NCI-H1105 (cell line): Measurements from ENCODE around the gene PKHD1.
"Not testable (repeated sequence)": the region's sequence is repeated elsewhere in the genome, so short reads cannot be mapped to it uniquely, and the experiment has no call there.

Experiments used
- DNase-seq: peaks from one replicate; lab custom pipeline; 2025; lab: John Stamatoyannopoulos, UW

PKHD1 gene

DNA sequence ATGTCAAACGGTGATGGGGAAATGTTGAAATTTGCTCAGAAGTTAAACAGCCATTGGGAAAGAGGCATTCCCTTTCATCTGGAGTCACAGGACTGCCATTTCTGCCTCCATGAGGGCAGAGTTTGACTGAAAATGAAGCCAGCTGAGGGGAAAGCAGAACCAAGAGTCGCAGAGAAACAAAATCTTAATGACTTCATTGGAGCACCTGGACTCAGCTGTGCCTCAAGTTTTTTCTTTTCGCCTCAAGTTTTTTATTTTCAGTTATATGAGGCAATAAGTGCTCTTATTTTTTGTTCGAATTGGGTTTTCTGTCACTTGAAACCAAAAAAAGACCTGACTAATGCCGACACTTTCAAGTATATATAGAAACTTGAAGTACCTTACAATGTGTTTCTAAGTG, 161.3 kb downstream of the PKHD1 start:
- no peak for DNase-seq

- DNase-seq: not testable (repeated sequence)
These were observed 164.9 kb downstream of the PKHD1 start for GRCh38 chr6:51922479-51922878.

DNA sequence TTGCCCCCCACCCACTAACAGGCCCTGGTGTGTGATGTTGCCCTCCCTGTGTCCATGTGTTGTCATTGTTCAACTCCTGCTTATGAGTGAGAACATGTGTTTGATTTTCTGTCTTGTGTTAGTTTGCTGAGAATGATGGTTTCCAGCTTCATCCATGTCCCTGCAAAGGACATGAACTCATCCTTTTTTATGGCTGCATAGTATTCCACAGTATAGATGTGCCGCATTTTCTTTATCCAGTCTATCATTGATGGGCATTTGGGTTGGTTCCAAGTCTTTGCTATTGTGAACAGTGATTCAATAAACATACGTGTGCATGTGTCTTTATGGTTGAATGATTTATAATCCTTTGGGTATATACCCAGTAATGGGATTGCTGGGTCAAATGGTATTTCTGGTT, 169.1 kb downstream of the PKHD1 start:
- DNase-seq: not testable (repeated sequence)

DNA sequence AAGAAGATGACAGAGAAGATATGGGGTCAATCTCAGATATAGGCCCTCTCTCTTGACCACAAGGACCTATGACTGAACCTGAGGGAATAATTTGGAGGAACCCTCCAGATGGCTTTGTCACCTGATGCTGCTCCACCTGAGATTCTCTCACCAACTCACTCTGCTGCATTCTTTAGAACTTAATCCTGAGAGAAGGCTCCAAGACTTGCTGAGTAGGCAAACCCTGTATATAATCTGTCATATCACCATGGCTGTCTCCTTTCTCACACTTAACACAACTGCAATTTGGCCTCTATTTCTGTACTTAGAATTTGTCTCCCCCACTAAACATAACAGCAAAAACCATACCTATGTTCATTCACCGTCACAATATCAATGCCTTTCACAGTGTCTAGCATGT, 172.3 kb downstream of the PKHD1 start:
- no peak for DNase-seq

GRCh38 chr6:51913265-51913664, 174.1 kb downstream of the PKHD1 start:
- DNase-seq: no peak

DNA sequence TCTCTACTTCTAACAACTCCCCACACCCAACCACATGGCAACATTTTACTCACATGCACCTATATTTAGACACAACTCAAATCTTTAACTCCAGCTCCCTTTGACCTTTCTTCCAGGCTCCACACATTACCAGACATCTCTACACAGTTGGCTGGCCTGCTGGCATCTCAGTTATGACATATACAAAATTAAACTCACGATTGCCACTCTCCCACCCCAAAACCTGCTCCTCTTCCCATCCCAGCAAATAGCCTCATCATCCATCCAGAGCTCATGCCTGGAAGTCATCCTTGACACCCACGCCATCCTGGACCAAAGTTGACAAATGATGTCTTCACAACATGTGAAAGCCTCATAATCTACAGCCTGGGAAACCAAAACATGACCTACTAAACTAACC, 176.6 kb downstream of the PKHD1 start:
- no peak for DNase-seq

GRCh38 chr6:51908243-51908642, 179.2 kb downstream of the PKHD1 start:
- DNase-seq: no peak

DNA sequence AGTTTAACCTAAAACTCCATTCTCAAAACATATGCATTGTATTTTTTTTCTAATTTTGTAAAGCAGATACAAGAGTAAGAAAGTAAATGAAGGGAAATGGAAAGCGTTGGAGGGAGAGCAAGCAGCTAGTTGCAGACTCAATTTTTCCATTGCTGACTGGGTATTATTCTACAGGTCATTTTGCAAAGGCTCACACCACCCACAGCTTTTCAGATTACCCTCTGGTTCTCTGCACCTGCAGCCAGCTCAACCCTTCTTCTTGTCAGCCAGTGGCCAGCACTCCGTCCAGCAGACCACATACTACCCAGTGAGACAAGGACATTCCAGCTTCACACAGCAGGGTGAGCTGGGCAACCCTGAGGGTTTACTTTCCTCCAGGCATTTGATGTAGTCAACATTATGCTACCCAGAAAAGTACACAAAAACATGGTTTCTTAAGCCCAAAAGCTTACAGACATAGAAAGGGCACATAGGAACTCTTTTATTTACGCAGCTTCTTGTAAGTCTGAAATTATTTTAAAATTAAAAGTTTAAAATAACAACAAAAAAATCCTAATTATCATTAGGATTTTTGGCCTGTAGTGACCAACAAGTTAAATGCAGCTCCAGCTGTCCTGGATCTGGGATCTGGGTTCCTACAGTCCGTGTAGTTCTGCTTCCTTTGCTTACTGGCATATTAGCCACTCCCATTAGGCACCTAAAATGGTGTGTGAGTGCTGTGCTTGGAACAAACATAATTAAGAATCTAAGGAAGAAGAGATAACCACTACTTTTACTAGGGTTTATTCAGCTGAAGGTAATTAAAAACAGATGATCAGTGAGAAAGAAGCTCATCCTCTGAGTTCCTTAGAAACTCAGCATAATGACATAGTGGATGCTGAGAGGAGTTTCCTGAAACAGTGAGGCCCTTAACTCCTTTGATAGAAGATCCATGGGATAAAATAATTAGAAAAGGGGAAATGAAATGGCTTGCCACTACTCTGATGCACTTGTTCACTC, 185.3 kb downstream of the PKHD1 start:
- DNase-seq: no peak

- DNase-seq: no peak
These were observed 194.0 kb downstream of the PKHD1 start for GRCh38 chr6:51893366-51893765.

DNA sequence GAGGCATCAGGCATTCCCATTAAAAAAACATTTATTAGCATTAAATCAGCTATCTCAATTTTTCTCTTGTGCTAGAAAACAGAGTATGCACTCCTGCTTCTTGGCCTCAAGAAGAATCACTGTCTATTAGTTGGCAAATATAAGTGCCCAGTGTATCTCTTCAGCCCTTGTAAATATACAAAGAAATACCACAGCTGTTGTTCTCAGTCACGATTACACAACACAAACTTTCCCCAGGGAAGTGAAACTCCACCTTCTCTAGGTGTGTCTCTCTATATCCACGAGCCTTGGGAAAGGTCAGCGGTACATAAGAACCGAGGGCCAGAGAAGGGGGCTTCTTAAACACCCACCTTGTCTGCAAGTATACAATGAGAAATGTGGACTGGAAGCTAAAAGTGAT, 194.7 kb downstream of the PKHD1 start:
- no peak for DNase-seq

DNA sequence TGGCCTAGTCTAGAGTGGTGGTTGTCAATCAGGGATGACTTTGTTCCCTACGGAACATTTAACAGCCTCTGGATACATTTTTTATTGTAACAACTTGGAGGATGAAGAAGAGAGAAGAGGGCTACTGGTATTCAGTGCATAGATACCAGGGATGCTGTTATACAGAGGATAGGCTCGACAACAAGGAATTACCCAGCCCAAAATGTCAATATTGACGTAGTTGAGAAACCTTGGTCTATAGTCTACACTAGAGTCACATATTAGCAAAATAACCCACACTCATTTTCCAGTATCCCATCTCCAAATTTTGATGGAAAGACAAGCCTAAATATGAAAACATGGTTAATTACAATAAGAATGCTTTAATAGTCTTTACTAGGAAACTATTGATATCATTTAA, 195.1 kb downstream of the PKHD1 start:
- no peak for DNase-seq

DNA sequence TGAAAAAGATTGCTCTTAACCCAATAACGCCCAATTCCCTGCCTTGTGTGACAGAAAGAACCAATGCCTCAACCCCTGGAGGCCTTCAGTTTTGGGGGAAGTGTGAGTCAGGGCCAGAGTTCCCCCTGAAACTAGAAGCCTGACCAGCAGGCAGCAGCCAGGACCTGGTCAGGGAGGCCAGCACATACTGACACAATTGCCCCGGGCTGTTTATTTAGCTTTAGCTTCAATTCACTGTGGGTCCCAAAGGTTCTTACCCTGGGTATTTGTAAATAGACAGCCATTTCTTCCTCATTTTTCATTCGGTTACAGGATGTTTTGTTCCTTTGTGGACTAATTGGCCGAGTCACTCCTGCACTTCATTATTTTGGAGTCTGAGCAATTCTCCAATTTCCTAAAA, 195.6 kb downstream of the PKHD1 start:
- DNase-seq: no peak

DNA sequence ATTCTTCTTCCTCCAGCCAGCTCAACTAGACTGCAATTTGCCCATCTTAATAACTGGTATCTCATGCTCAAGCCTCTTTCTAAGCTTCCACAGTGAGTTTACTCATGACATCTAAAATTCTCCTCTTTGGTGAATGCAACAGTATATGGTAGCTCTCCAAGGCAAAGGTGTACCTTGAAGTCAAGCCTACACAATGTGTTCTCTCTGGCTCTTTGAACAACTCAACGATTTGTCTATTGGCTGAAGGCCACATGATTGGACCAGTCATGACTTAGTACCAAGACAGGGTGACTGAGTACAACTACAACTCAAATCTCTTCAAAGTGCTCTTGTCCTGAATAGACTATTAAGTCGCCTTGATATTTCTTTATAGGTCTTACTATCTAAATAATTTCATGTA, 199.6 kb downstream of the PKHD1 start:
- DNase-seq: no peak

- no peak for DNase-seq
These were observed 201.5 kb downstream of the PKHD1 start for GRCh38 chr6:51885957-51886356.

DNA sequence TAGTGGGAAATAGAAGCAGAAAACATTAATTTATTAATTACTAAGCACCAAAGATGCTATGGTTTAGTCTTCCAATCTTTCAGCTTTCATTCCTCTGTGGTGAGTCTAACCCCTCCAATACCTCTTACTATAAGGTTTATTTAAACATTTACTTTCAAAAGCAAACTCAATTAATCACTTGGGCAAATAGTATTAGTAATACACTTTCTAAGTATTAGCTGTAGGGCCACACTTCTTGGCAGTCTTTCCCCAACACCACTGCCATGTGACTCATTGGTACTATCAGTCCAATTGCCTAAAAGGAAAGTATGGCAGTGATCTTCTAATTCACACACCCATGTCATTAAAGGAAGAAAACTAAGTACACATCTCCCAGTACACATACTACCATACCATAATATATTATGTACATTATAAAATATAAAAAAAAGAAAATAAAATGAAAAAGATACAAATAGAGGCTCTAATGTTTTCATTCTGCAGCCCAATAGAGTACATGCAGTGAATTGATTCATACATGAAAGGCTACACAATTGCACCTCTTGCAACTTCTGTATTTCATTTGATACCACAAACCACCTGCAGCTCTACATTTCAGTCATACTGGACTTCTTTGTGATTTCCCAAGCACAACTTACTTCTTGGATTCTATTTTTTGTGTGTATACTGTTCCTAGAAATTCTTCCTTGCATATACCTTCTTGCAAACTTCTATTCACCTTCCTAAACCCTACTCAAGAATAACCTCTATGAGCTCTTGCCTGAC, 218.6 kb downstream of the PKHD1 start:
- DNase-seq: no peak

- no peak for DNase-seq
These were observed 220.5 kb downstream of the PKHD1 start for GRCh38 chr6:51866867-51867266.

DNA sequence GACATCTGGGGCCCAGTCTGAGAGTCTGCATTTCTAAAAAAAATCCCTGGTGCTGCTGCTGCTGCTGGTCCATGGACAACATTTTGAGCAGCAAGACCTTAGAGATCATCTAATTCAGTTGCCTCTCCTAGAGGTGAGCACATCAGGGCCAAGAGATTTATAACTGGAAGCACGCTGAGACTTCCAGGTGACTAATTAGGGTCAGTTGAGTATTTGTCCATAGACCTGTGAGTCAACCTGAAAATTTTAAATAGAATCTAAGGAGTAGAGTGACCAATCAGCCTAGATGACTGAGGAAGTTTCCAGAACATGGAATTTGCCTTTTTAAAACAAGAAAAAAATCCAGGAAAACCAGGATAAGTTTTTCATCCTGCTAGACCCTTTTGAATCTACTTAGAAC, 221.4 kb downstream of the PKHD1 start:
- no peak for DNase-seq

- DNase-seq: no peak
These were observed 222.2 kb downstream of the PKHD1 start for GRCh38 chr6:51865176-51865575.

GRCh38 chr6:51857134-51857533, 230.3 kb downstream of the PKHD1 start:
- DNase-seq: no peak

DNA sequence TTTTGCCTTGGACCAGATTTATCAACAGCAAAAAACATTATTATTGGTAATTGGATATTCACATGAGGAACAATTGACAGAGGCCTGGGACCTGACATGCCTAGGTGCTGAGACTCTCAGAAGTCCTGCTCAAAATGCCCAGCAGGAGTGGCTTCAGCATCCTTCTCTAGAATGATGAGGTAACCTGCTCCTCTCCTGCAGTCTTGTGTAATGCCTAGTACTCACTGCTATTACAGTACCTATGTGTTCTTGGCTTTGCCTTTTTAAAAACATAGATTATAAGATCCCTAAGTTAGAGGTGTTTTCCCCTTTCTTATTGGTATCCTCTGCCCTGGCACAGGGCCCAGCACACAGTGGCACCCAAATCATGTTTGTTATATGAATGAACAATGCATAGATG, 230.9 kb downstream of the PKHD1 start:
- DNase-seq: no peak

GRCh38 chr6:51855310-51856082, 231.9 kb downstream of the PKHD1 start:
- peak; percentile 74 for DNase-seq

DNA sequence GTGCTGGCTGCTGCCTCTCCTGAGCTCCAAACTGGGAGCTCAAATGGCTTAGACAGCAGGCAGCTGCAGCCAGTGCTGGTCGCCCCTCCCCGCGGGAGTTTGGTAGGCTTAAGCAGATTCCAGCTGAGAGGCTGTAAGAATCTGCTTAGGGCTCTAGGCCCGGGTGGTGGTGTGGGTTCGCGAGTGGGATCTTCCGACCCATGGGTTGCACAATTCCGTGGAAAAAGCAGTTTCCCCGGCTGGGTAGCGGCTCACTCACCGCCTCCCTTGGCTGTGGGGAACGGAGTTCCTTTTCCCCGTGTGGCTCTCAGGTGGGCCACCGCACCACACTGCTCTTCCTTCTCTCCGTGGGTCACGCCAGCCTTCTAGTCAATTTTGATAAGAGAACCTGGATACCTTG, 232.5 kb downstream of the PKHD1 start:
- DNase-seq: no peak
